HEK293 (cell line): ENCODE results near the gene KLHL36.

Experiments
- BCL11A ChIP-seq: fragments of 450-650 bp; formaldehyde crosslinking; IDR thresholded peaks from 2 replicates; pipeline ENCODE4 v1.5.1; 2016; ENCODE audit warnings: low read depth, missing biosample characterization, missing genetic modification characterization
- CTCF ChIP-seq: fragments of 450-650 bp; formaldehyde crosslinking; IDR thresholded peaks from 2 replicates; pipeline ENCODE4 v1.5.1; 2016; ENCODE audit warnings: missing biosample characterization, missing genetic modification characterization
- GLI2 ChIP-seq: fragments of 450-650 bp; formaldehyde crosslinking; IDR thresholded peaks from 2 replicates; pipeline ENCODE4; 2017; ENCODE audit warnings: missing biosample characterization, missing genetic modification characterization, low read depth, borderline replicate concordance
- GLIS2 ChIP-seq: fragments of 450-650 bp; formaldehyde crosslinking; IDR thresholded peaks from 2 replicates; pipeline ENCODE4 v1.5.1; 2016; ENCODE audit warnings: missing biosample characterization, missing genetic modification characterization
- KLF16 ChIP-seq: fragments of 450-650 bp; formaldehyde crosslinking; IDR thresholded peaks from 2 replicates; pipeline ENCODE4 v1.5.1; 2017; ENCODE audit warnings: missing biosample characterization, missing genetic modification characterization
- KLF8 ChIP-seq: fragments of 450-650 bp; formaldehyde crosslinking; IDR thresholded peaks from 2 replicates; pipeline ENCODE4 v1.5.1; 2016; ENCODE audit warnings: missing biosample characterization, missing genetic modification characterization
- PATZ1 ChIP-seq: fragments of 450-650 bp; formaldehyde crosslinking; IDR thresholded peaks from 2 replicates; pipeline ENCODE4 v1.5.1; 2016; ENCODE audit warnings: missing biosample characterization, missing genetic modification characterization
- PRDM4 ChIP-seq: fragments of 450-650 bp; formaldehyde crosslinking; IDR thresholded peaks from 2 replicates; pipeline ENCODE4 v1.5.1; 2017; ENCODE audit warnings: missing biosample characterization, missing genetic modification characterization
- SP2 ChIP-seq: fragments of 450-650 bp; formaldehyde crosslinking; IDR thresholded peaks from 2 replicates; pipeline ENCODE4 v1.5.1; 2016; ENCODE audit warnings: missing biosample characterization, missing genetic modification characterization
- YY1 ChIP-seq: fragments of 450-650 bp; formaldehyde crosslinking; IDR thresholded peaks from 2 replicates; pipeline ENCODE4 v1.5.1; 2018; ENCODE audit warnings: missing biosample characterization, missing genetic modification characterization
- ZBTB1 ChIP-seq: fragments of 450-650 bp; formaldehyde crosslinking; IDR thresholded peaks from 2 replicates; pipeline ENCODE4 v1.5.1; 2016; ENCODE audit warnings: missing biosample characterization, missing genetic modification characterization
- ZBTB20 ChIP-seq: fragments of 450-650 bp; formaldehyde crosslinking; IDR thresholded peaks from 2 replicates; pipeline ENCODE4 v1.5.1; 2016; ENCODE audit warnings: missing biosample characterization, missing genetic modification characterization
- ZBTB21 ChIP-seq: fragments of 450-650 bp; formaldehyde crosslinking; IDR thresholded peaks from 2 replicates; pipeline ENCODE4 v1.5.1; 2017; ENCODE audit warnings: missing biosample characterization, missing genetic modification characterization
- ZBTB48 ChIP-seq: fragments of 450-650 bp; formaldehyde crosslinking; IDR thresholded peaks from 2 replicates; pipeline ENCODE4 v1.5.1; 2016; ENCODE audit warnings: missing biosample characterization, missing genetic modification characterization
- ZBTB8A ChIP-seq: fragments of 450-650 bp; formaldehyde crosslinking; IDR thresholded peaks from 2 replicates; pipeline ENCODE4 v1.5.1; 2016; ENCODE audit warnings: missing biosample characterization, missing genetic modification characterization
- ZFHX2 ChIP-seq: fragments of 450-650 bp; formaldehyde crosslinking; conservative IDR thresholded peaks from 2 replicates; pipeline ENCODE4 v1.5.1; 2016; ENCODE audit warnings: missing biosample characterization, missing genetic modification characterization
- ZFP3 ChIP-seq: fragments of 450-650 bp; formaldehyde crosslinking; IDR thresholded peaks from 2 replicates; pipeline ENCODE4 v1.5.1; 2016; ENCODE audit warnings: low read depth, missing biosample characterization, missing genetic modification characterization
- ZNF157 ChIP-seq: fragments of 450-650 bp; formaldehyde crosslinking; IDR thresholded peaks from 2 replicates; pipeline ENCODE4 v1.5.1; 2016; ENCODE audit warnings: missing biosample characterization, missing genetic modification characterization
- ZNF266 ChIP-seq: fragments of 450-650 bp; formaldehyde crosslinking; IDR thresholded peaks from 2 replicates; pipeline ENCODE4 v1.5.1; 2016; ENCODE audit warnings: missing biosample characterization, missing genetic modification characterization, low read depth
- ZNF292 ChIP-seq: fragments of 450-650 bp; formaldehyde crosslinking; IDR thresholded peaks from 2 replicates; pipeline ENCODE4 v1.5.1; 2016; ENCODE audit warnings: low read depth, missing biosample characterization, missing genetic modification characterization, borderline replicate concordance
- ZNF335 ChIP-seq: fragments of 450-650 bp; formaldehyde crosslinking; conservative IDR thresholded peaks from 2 replicates; pipeline ENCODE4 v1.5.1; 2016; ENCODE audit warnings: missing biosample characterization, missing genetic modification characterization
- ZNF362 ChIP-seq: fragments of 450-650 bp; formaldehyde crosslinking; IDR thresholded peaks from 2 replicates; pipeline ENCODE4 v1.5.1; 2016; ENCODE audit warnings: missing biosample characterization, missing genetic modification characterization
- ZNF394 ChIP-seq: fragments of 450-650 bp; formaldehyde crosslinking; IDR thresholded peaks from 2 replicates; pipeline ENCODE4 v1.5.1; 2016; ENCODE audit warnings: missing biosample characterization, missing genetic modification characterization, mild to moderate bottlenecking, moderate library complexity, borderline replicate concordance
- ZNF423 ChIP-seq: fragments of 450-650 bp; formaldehyde crosslinking; IDR thresholded peaks from 2 replicates; pipeline ENCODE4 v1.5.1; 2016; ENCODE audit warnings: missing biosample characterization, missing genetic modification characterization
- ZNF561 ChIP-seq: fragments of 450-650 bp; IDR thresholded peaks from 2 replicates; pipeline ENCODE4 v1.5.1; 2018; ENCODE audit warnings: missing biosample characterization, missing genetic modification characterization, borderline replicate concordance
- ZNF777 ChIP-seq: fragments of 450-650 bp; formaldehyde crosslinking; IDR thresholded peaks from 2 replicates; pipeline ENCODE4 v1.5.1; 2017; ENCODE audit warnings: missing biosample characterization, missing genetic modification characterization, borderline replicate concordance
- ZXDB ChIP-seq: fragments of 450-650 bp; formaldehyde crosslinking; IDR thresholded peaks from 2 replicates; pipeline ENCODE4 v1.5.1; 2016; ENCODE audit warnings: missing biosample characterization, missing genetic modification characterization

KLHL36 gene

GRCh38 chr16:84647828-84648594, at the start of gene KLHL36 (continued):
- TF ChIP-seq PATZ1 (tag by site-specific recombination) (peak; percentile 79), PRDM4 (tag by site-specific recombination) (0 out of 2 replicates have a peak, but pooled peaks have one; percentile 42), GLIS2 (tag by site-specific recombination) (peak; percentile 78), ZNF561 (tag by site-specific recombination) (peak; percentile 57; the same call in 1 of the 2 replicates), ZNF292 (tag by site-specific recombination) (no peak), CTCF (peak; percentile 46), KLF8 (tag by site-specific recombination) (peak; percentile 20; the same call in 1 of the 2 replicates), ZBTB1 (no peak), ZBTB48 (tag by site-specific recombination) (0 out of 2 replicates have a peak, but pooled peaks have one; percentile 21), ZBTB21 (no peak), ZNF266 (tag by site-specific recombination) (no peak), ZFHX2 (tag by site-specific recombination) (peak; percentile 52; the same call in 1 of the 2 replicates), ZNF777 (peak; percentile 77; the same call in 1 of the 2 replicates), BCL11A (no peak), KLF16 (tag by site-specific recombination) (peak; percentile 59; the same call in 1 of the 2 replicates), ZNF157 (tag by site-specific recombination) (no peak), ZBTB20 (peak; percentile 97), ZNF423 (no peak), ZNF394 (tag by site-specific recombination) (no peak), ZBTB8A (tag by site-specific recombination) (peak; percentile 65; the same call in 1 of the 2 replicates), ZXDB (tag by site-specific recombination) (peak; percentile 51; the same call in 1 of the 2 replicates), ZNF362 (tag by site-specific recombination) (no peak), GLI2 (tag by site-specific recombination) (no peak), ZFP3 (tag by site-specific recombination) (no peak), YY1 (tag by site-specific recombination) (no peak), SP2 (tag by site-specific recombination) (peak; percentile 31; the same call in 1 of the 2 replicates), ZNF335 (tag by site-specific recombination) (peak; percentile 70; the same call in 1 of the 2 replicates)
